ENCODE measurements around the gene NRIP1.

NRIP1 gene

GRCh38 chr21:15060543-15061175, 4.1 kb downstream of the NRIP1 start:
- Histone ChIP-seq H3K36me3 (peaks cover 25% of the 10 kb centered on the region; the same call in 1 of the 2 replicates), H3K9ac (peak overlapping the region; percentile 99), H3K27me3 (no peaks in the 10 kb centered on the region), H3K4me3 (peak overlapping the region; percentile 95), H3K27ac (peak overlapping the region; percentile 99), H4K20me1 (peaks cover 74% of the 10 kb centered on the region), H3K4me1 (peaks cover 59% of the 10 kb centered on the region), H3K4me2 (peak overlapping the region; percentile 90), H3K9me3 (no peaks in the 10 kb centered on the region)
- TF ChIP-seq Cebpa-rat (IDR thresholded peaks at IDR 0.05): no peak

- peak overlapping the region; percentile 99 for H3K27ac ChIP-seq
Measured at GRCh38 chr21:15059397-15059796, 5.4 kb downstream of the NRIP1 start.

DNA sequence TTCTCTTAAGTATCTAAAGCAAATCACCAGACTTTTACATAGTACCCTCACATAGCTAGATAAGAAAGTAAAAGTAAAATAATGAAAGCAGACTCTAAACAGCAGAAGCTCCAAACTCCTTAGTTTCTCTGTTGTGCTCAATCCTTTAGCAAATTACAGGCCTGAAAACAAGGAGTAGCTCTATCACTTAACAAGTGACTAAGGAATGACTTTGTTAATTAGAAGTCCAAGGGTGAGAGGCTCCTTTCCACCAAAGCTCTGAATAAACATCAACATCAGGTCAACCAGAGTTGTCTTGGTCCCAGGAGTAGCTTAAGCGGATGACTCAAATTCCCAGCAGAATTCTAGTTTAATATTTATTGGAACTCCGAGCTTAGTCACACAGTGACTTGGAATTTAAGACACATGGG, 5.9 kb downstream of the NRIP1 start:
- Histone ChIP-seq H3K9me3 (no peaks in the 10 kb centered on the region), H3K36me3 (peaks cover 32% of the 10 kb centered on the region; the same call in 1 of the 2 replicates), H3K4me2 (peak overlapping the region; percentile 90), H3K4me3 (peak overlapping the region; percentile 95), H3K4me1 (peaks cover 77% of the 10 kb centered on the region), H3K27ac (peak overlapping the region; percentile 99), H3K9ac (peak overlapping the region; percentile 99), H3K27me3 (no peaks in the 10 kb centered on the region), H4K20me1 (peaks cover 87% of the 10 kb centered on the region)
- TF ChIP-seq Cebpa-rat (IDR thresholded peaks at IDR 0.05): no peak

More at GRCh38 chr21:15059397-15059796, 5.4 kb downstream of the NRIP1 start:
- peaks cover 72% of the 10 kb centered on the region for H3K4me1 ChIP-seq
- H3K9ac ChIP-seq: peak overlapping the region; percentile 99
- peaks cover 31% of the 10 kb centered on the region; the same call in 1 of the 2 replicates for H3K36me3 ChIP-seq
- H3K4me3 ChIP-seq: peak overlapping the region; percentile 95
- H4K20me1 ChIP-seq: peaks cover 87% of the 10 kb centered on the region
- H3K4me2 ChIP-seq: peak overlapping the region; percentile 90
- no peak for TF ChIP-seq Cebpa-rat (IDR thresholded peaks at IDR 0.05)
- no peaks in the 10 kb centered on the region for H3K27me3 ChIP-seq
- H3K9me3 ChIP-seq: no peaks in the 10 kb centered on the region

GRCh38 chr21:15057285-15057684, 7.5 kb downstream of the NRIP1 start:
- peak overlapping the region; percentile 90 for H3K4me2 ChIP-seq

DNA sequence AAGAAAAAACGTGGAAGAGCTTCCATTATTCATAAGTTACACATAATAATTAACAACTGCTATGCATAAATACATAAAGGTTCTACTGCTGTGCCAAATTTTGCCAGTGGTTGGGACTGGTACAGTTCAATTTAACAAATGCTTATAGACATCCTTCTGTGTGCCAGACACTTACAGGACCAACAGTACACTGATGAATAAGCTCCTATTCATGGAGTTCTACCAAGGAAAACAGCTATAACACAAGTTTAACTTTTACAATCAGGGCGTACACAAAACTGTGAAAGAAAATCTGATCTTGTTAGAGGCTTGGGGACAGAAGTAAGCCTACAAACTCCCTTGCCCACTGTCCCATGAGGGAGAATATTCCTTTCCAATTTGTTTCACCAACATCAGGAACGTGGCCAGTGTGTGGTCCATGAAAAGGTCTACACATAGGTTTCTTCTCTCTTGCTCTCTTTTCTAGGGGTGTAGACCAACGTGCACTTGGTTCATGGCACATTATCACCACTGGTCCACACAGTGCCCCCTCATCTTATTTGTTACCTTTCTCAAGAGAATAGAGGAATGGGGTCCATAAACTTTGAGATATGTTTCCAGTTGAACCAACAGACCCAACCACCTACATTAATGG, 10.1 kb downstream of the NRIP1 start:
- H3K4me3 ChIP-seq: peak overlapping the region; percentile 95; the same call in 1 of the 2 replicates
- H3K4me2 ChIP-seq: peak overlapping the region; percentile 90
- TF ChIP-seq Cebpa-rat (IDR thresholded peaks at IDR 0.05): no peak
- H3K27ac ChIP-seq: peak overlapping the region; percentile 99; the same call in 1 of the 2 replicates
- H3K36me3 ChIP-seq: peaks cover 37% of the 10 kb centered on the region; the same call in 1 of the 2 replicates
- H3K9me3 ChIP-seq: 0 out of 2 replicates have a peak, but pooled peaks cover 3% of the 10 kb centered on the region
- H3K27me3 ChIP-seq: no peaks in the 10 kb centered on the region
- peaks cover 100% of the 10 kb centered on the region for H4K20me1 ChIP-seq
- H3K9ac ChIP-seq: peak overlapping the region; percentile 99; the same call in 1 of the 2 replicates
- H3K4me1 ChIP-seq: peaks cover 94% of the 10 kb centered on the region

More at GRCh38 chr21:15057285-15057684, 7.5 kb downstream of the NRIP1 start:
- peak overlapping the region; percentile 95 for H3K4me3 ChIP-seq
- peak overlapping the region; percentile 99 for H3K27ac ChIP-seq
- TF ChIP-seq Cebpa-rat (IDR thresholded peaks at IDR 0.05): no peak
- peaks cover 93% of the 10 kb centered on the region for H3K4me1 ChIP-seq
- H3K9ac ChIP-seq: peak overlapping the region; percentile 99
- H3K36me3 ChIP-seq: peaks cover 23% of the 10 kb centered on the region; the same call in 1 of the 2 replicates
- peaks cover 100% of the 10 kb centered on the region for H4K20me1 ChIP-seq
- H3K9me3 ChIP-seq: no peaks in the 10 kb centered on the region
- H3K27me3 ChIP-seq: no peaks in the 10 kb centered on the region

GRCh38 chr21:15054089-15054488, 10.7 kb downstream of the NRIP1 start:
- Histone ChIP-seq H3K4me2 (peak overlapping the region; percentile 90), H3K9ac (peak overlapping the region; percentile 50; the same call in 1 of the 2 replicates), H3K4me3 (peak overlapping the region; percentile 95), H3K27ac (peak overlapping the region; percentile 99; the same call in 1 of the 2 replicates), H4K20me1 (peaks cover 100% of the 10 kb centered on the region), H3K36me3 (peaks cover 37% of the 10 kb centered on the region; the same call in 1 of the 2 replicates), H3K4me1 (peaks cover 87% of the 10 kb centered on the region), H3K9me3 (0 out of 2 replicates have a peak, but pooled peaks cover 3% of the 10 kb centered on the region), H3K27me3 (no peaks in the 10 kb centered on the region)
- TF ChIP-seq Cebpa-rat (IDR thresholded peaks at IDR 0.05): no peak

- H3K4me2 ChIP-seq: peak overlapping the region; percentile 90
- no peaks in the 10 kb centered on the region for H3K27me3 ChIP-seq
- H3K27ac ChIP-seq: peak overlapping the region; percentile 99; the same call in 1 of the 2 replicates
- H3K36me3 ChIP-seq: peaks cover 39% of the 10 kb centered on the region; the same call in 1 of the 2 replicates
- peaks cover 81% of the 10 kb centered on the region for H3K4me1 ChIP-seq
- peak overlapping the region; percentile 63 for H3K9ac ChIP-seq
- H4K20me1 ChIP-seq: peaks cover 100% of the 10 kb centered on the region
- no peak for TF ChIP-seq Cebpa-rat (IDR thresholded peaks at IDR 0.05)
- H3K4me3 ChIP-seq: peak overlapping the region; percentile 95; the same call in 1 of the 2 replicates
- 0 out of 2 replicates have a peak, but pooled peaks cover 3% of the 10 kb centered on the region for H3K9me3 ChIP-seq
Measured at GRCh38 chr21:15053500-15053899, 11.3 kb downstream of the NRIP1 start.

GRCh38 chr21:15052459-15052763, 12.4 kb downstream of the NRIP1 start:
- Histone ChIP-seq H3K27me3 (no peaks in the 10 kb centered on the region), H3K4me3 (peak overlapping the region; percentile 95), H3K9ac (peak overlapping the region; percentile 75), H3K27ac (peak overlapping the region; percentile 99), H4K20me1 (peaks cover 100% of the 10 kb centered on the region), H3K4me1 (peaks cover 78% of the 10 kb centered on the region), H3K4me2 (peak overlapping the region; percentile 90), H3K9me3 (peaks cover 12% of the 10 kb centered on the region), H3K36me3 (peaks cover 48% of the 10 kb centered on the region)
- TF ChIP-seq Cebpa-rat (IDR thresholded peaks at IDR 0.05): no peak

GRCh38 chr21:15051644-15052458, 12.9 kb downstream of the NRIP1 start:
- Histone ChIP-seq H3K27me3 (no peaks in the 10 kb centered on the region), H3K4me1 (peaks cover 75% of the 10 kb centered on the region), H3K4me3 (peak overlapping the region; percentile 95), H3K27ac (peak overlapping the region; percentile 99), H3K9me3 (peaks cover 18% of the 10 kb centered on the region), H3K36me3 (peaks cover 49% of the 10 kb centered on the region), H4K20me1 (peaks cover 100% of the 10 kb centered on the region), H3K4me2 (peak overlapping the region; percentile 90), H3K9ac (peak overlapping the region; percentile 75)
- no peak for TF ChIP-seq Cebpa-rat (IDR thresholded peaks at IDR 0.05)
